DOHH2 (cell line): ENCODE measurements around the gene CFAP221.

Source experiments
- H3F3A ChIP-seq: fragments of 200-600 bp; sonication (generic), shearing (Covaris generic); 2 replicates; pipeline ENCODE4 v1.6.0; 2016; ENCODE audit warnings: antibody characterized with exemption, mild to moderate bottlenecking; ENCODE audit not compliant: control insufficient read depth, insufficient read depth
- H3K27ac ChIP-seq: fragments of 200-600 bp; sonication (generic); 2 replicates; pipeline ENCODE4 v1.5.1; 2014; ENCODE audit warnings: low read depth, mild to moderate bottlenecking, low read length, moderate library complexity
- H3K27me3 ChIP-seq: fragments of 200-600 bp; sonication (generic); 2 replicates; pipeline ENCODE4 v1.6.1; 2014; ENCODE audit warnings: mild to moderate bottlenecking, low read length, mixed read lengths; ENCODE audit not compliant: control insufficient read depth
- H3K36me3 ChIP-seq: fragments of 200-600 bp; sonication (generic); 2 replicates; pipeline ENCODE4 v1.6.1; 2014; ENCODE audit warnings: mild to moderate bottlenecking, low read length, moderate library complexity, mixed read lengths; ENCODE audit not compliant: control insufficient read depth
- H3K4me1 ChIP-seq: fragments of 200-600 bp; sonication (generic); 2 replicates; pipeline ENCODE4 v1.6.1; 2014; ENCODE audit warnings: mild to moderate bottlenecking, low read length, mixed read lengths; ENCODE audit not compliant: control insufficient read depth
- H3K4me2 ChIP-seq: fragments of 200-600 bp; sonication (generic); 2 replicates; pipeline ENCODE4 v1.6.0; 2014; ENCODE audit warnings: mild to moderate bottlenecking, low read length, moderate library complexity
- H3K4me3 ChIP-seq: fragments of 200-600 bp; sonication (generic); 2 replicates; pipeline ENCODE4 v1.5.1; 2014; ENCODE audit warnings: mild to moderate bottlenecking, low read length, mixed read lengths
- H3K79me2 ChIP-seq: fragments of 200-600 bp; sonication (generic); 2 replicates; pipeline ENCODE4 v1.6.1; 2014; ENCODE audit warnings: mild to moderate bottlenecking, low read length, mixed read lengths; ENCODE audit not compliant: control insufficient read depth
- H3K9me2 ChIP-seq: fragments of 200-600 bp; sonication (generic); replicated peaks from 2 replicates; pipeline ENCODE4 v1.6.1; 2014; ENCODE audit warnings: mild to moderate bottlenecking, low read length, mixed read lengths; ENCODE audit not compliant: control insufficient read depth
- H3K9me3 ChIP-seq: fragments of 200-600 bp; sonication (generic); 2 replicates; pipeline ENCODE4 v1.6.1; 2014; ENCODE audit warnings: antibody characterized with exemption, low read length, mixed read lengths; ENCODE audit not compliant: control insufficient read depth, insufficient read depth
- H4K20me1 ChIP-seq: fragments of 200-600 bp; sonication (generic); 2 replicates; pipeline ENCODE4 v1.6.0; 2014; ENCODE audit warnings: low read depth, mild to moderate bottlenecking, antibody characterized with exemption, low read length, moderate library complexity; ENCODE audit not compliant: control insufficient read depth, insufficient read depth
- CTCF ChIP-seq: fragments of 200-600 bp; sonication (generic); IDR thresholded peaks from one replicate; pipeline ENCODE4 v1.5.1; 2014; ENCODE audit warnings: antibody characterized with exemption, mild to moderate bottlenecking, low read depth, low read length; ENCODE audit not compliant: poor library complexity, severe bottlenecking
- EZH2phosphoT487 ChIP-seq: fragments of 200-600 bp; sonication (generic); IDR thresholded peaks from 2 replicates; pipeline ENCODE4 v1.6.1; 2017; ENCODE audit warnings: borderline replicate concordance, mild to moderate bottlenecking, antibody characterized with exemption, low read length, moderate library complexity, mixed read lengths

CFAP221 gene

DNA sequence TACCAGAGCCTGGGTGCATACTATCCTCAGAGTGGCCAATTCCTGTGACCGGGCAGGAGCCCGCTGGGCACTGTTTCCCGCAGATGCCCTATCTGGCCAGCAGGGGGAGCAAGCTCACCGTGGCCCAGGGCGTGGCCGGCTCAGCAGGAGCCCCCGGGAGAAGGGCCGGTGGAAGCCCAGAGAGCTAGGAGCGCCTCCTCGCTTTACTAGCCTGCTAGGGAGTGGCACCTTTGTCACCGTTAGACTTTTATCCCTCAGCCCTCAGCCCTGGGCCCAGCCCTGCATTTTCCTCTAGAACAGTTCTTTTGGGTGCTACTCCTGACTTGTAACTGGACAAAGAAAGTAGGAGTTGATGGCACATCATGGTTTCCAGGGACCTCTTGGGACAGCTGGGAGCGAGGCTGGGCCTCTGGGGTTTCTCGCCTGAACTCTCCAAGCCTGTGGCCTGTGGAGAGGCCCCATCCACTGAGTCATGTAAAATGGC, 158.7 kb downstream of the CFAP221 start:
- Histone ChIP-seq H3F3A (no peaks in the 10 kb centered on the region), H3K36me3 (no peaks in the 10 kb centered on the region), H4K20me1 (no peaks in the 10 kb centered on the region), H3K27me3 (no peaks in the 10 kb centered on the region), H3K9me2 (no peaks in the 10 kb centered on the region), H3K4me2 (no peak overlapping the region), H3K4me1 (no peaks in the 10 kb centered on the region), H3K27ac (no peak overlapping the region), H3K79me2 (no peaks in the 10 kb centered on the region), H3K9me3 (no peaks in the 10 kb centered on the region), H3K4me3 (no peak overlapping the region)
- TF ChIP-seq EZH2phosphoT487 (no peak), CTCF (peak; percentile 97)

DNA sequence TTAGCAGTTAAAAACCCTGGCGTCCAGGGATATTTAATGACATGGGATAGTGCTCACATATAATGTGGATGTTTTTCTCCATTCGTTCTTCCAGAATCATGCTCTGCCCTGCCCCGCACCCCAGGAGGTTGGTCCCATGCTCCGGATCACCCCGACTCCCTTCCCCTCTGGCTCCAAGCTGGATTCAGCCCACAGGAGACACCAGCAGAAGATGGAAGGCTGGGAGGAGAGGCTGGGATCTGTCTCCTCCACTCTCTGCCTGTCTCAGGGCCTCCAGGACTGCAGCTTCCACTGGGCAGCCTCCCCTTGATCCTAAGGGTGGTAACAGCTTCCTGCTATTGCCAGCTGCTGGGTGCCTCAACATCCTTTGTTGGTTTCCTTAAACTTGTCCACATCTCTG, 159.3 kb downstream of the CFAP221 start:
- no peaks in the 10 kb centered on the region for H3K4me1 ChIP-seq
- no peak overlapping the region for H3K4me3 ChIP-seq
- H3K27ac ChIP-seq = no peak overlapping the region
- no peaks in the 10 kb centered on the region for H3K9me2 ChIP-seq
- H3K27me3 ChIP-seq = no peaks in the 10 kb centered on the region
- no peaks in the 10 kb centered on the region for H3K9me3 ChIP-seq
- H4K20me1 ChIP-seq = no peaks in the 10 kb centered on the region
- no peaks in the 10 kb centered on the region for H3F3A ChIP-seq
- H3K79me2 ChIP-seq = no peaks in the 10 kb centered on the region
- H3K36me3 ChIP-seq = no peaks in the 10 kb centered on the region
- TF ChIP-seq CTCF (no peak), EZH2phosphoT487 (no peak)
- no peak overlapping the region for H3K4me2 ChIP-seq

DNA sequence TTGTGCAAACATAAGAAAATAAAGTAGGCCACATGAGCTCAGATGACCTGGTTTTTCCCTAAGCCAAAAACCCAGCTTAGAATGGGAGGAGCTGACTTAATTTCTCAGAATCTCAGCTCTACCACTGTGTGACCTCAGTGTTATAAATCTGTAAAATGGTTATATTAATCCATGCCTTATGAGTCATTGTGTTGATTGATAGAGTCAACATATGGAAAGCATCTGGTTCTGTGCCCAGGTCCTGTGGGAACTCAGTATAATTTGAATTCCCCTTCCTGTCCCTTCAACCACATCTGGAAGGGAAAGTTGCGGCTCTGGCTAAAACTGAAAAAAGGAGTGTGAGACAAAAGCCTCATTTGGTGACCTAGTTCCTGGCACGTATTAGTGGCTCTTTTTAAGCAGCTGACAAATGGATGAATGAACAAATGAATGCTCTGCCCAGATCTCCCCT, 160.4 kb downstream of the CFAP221 start:
- Histone ChIP-seq H3K4me2 (no peak overlapping the region), H3K4me3 (no peak overlapping the region), H3K9me3 (no peaks in the 10 kb centered on the region), H3K9me2 (no peaks in the 10 kb centered on the region), H3K27me3 (no peaks in the 10 kb centered on the region), H3K36me3 (no peaks in the 10 kb centered on the region), H3K79me2 (no peaks in the 10 kb centered on the region), H4K20me1 (no peaks in the 10 kb centered on the region), H3K4me1 (no peaks in the 10 kb centered on the region), H3F3A (no peaks in the 10 kb centered on the region), H3K27ac (no peak overlapping the region)
- TF ChIP-seq CTCF (no peak), EZH2phosphoT487 (no peak)
